GM23338 (cell line): ENCODE results near the gene RPGRIP1L.

ENCODE experiments used
- CREB1 ChIP-seq: fragments of 250-450 bp; sonication (Bioruptor Pico); IDR thresholded peaks from 2 replicates; pipeline ENCODE4 v1.5.0; 2020; ENCODE audit warnings: low read depth, mild to moderate bottlenecking, moderate library complexity
- CTCF ChIP-seq, 2 experiments: fragments of 200-600 bp in 1 of 2; sonication (generic) in 1 of 2; conservative IDR thresholded peaks; 2 replicates each; pipeline versions ENCODE4 v1.5.1 to v1.6.1; 2016 to 2017; ENCODE audit warnings: antibody characterized with exemption in 2 of 2, low read depth in 2 of 2, mild to moderate bottlenecking in 2 of 2, moderate library complexity in 1 of 2
- ETS1 ChIP-seq: IDR thresholded peaks from 2 replicates; pipeline ENCODE4 v1.6.1; 2016; ENCODE audit warnings: antibody characterized with exemption
- EZH2 ChIP-seq: fragments of 200-600 bp; sonication (generic); IDR thresholded peaks from one replicate; pipeline ENCODE4 v1.8.0; 2017; ENCODE audit warnings: antibody characterized with exemption, mild to moderate bottlenecking, low read depth; ENCODE audit not compliant: unreplicated experiment
- EZH2phosphoT487 ChIP-seq: fragments of 200-600 bp; sonication (generic); IDR thresholded peaks from one replicate; pipeline ENCODE4 v1.8.1; 2018; ENCODE audit warnings: antibody characterized with exemption; ENCODE audit not compliant: unreplicated experiment
- POLR2AphosphoS5 ChIP-seq: IDR thresholded peaks from 2 replicates; pipeline ENCODE4 v1.6.1; 2016; ENCODE audit warnings: antibody characterized with exemption, low read depth
- REST ChIP-seq: IDR thresholded peaks from one replicate; pipeline ENCODE4 v1.6.1; 2018; ENCODE audit warnings: antibody characterized with exemption; ENCODE audit not compliant: unreplicated experiment
- ZNF462 ChIP-seq: fragments of 250-450 bp; sonication (Bioruptor Pico); IDR thresholded peaks from 2 replicates; pipeline ENCODE4 v1.5.0; 2020; ENCODE audit warnings: mild to moderate bottlenecking, moderate library complexity

- TF ChIP-seq ZNF462 (no peak), EZH2 (no peak), CTCF (conservative IDR thresholded peaks at IDR 0.05; ENCODE audit: low read depth in 2 of 2) (no peak), POLR2AphosphoS5 (no peak), CREB1 (no peak), REST (no peak), EZH2phosphoT487 (no peak), ETS1 (no peak)
These were observed 91.7 kb downstream of the RPGRIP1L start for GRCh38 chr16:53612003-53612402.
